Uterus (tissue), 2 donors: ENCODE data around the gene CBR3.

Source experiments
- CTCF ChIP-seq, 4 experiments: fragments of 200-600 bp in 2 of 4; fragments of 450-650 bp in 2 of 4; sonication (generic) in 2 of 4; IDR thresholded peaks; one replicate each; pipeline ENCODE4 v1.5.1; 2016 to 2019; ENCODE audit warnings: antibody characterized with exemption in 4 of 4, mild to moderate bottlenecking in 2 of 4, moderate library complexity in 1 of 4
- POLR2A ChIP-seq, 2 donors: fragments of 450-650 bp; IDR thresholded peaks; one replicate each; pipeline ENCODE4 v1.6.1; 2016; ENCODE audit warnings: antibody characterized with exemption in 2 of 2, mild to moderate bottlenecking in 1 of 2, moderate library complexity in 1 of 2

DNA sequence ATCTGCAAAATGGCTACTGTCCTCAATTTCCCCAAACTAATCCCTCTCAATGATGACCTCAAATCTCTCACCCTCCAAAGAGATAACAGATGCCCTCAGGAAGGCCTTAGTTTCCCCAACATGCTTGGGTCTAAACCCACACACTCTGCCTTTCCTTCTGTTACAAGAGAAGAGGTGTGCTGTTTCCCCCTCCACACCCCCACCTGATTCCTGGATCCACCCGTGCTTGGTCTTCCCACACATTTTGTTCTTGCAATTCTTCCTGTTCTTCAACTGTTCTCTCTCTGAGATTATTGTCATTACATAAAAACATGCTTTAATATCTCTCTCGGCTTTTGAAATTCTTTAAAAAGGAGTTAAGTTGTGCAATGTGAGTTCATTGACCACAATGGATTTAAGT, 5.7 kb upstream of the CBR3 start:
- TF ChIP-seq POLR2A (IDR thresholded peaks at IDR 0.05) (no peak), CTCF (IDR thresholded peaks at IDR 0.05) (no peak)
